Activated T-cell treated with anti-CD3 and anti-CD28 coated beads for 24 hours (primary cell): ENCODE measurements around the gene MNX1.

ENCODE experiments used
- DNase-seq: peaks from one replicate; pipeline ENCODE4 v3.0.0-alpha.2; 2020; ENCODE audit warnings: low read depth

The MNX1 gene

GRCh38 chr7:157014635-157015555 is 4.4 kb upstream of the MNX1 start:
- DNase-seq = no peak

GRCh38 chr7:157013602-157014549 is 3.4 kb upstream of the MNX1 start:
- DNase-seq = no peak

GRCh38 chr7:157013101-157013500 is 2.6 kb upstream of the MNX1 start:
- no peak for DNase-seq

GRCh38 chr7:157012113-157012547 is 1.7 kb upstream of the MNX1 start:
- DNase-seq = no peak

- no peak for DNase-seq
These were observed 1.1 kb upstream of the MNX1 start for GRCh38 chr7:157011333-157012112.

- no peak for DNase-seq
These were observed 480 bp downstream of the MNX1 start for GRCh38 chr7:157009778-157010587.

- DNase-seq = no peak
These were observed 1.2 kb downstream of the MNX1 start for GRCh38 chr7:157009170-157009777.

GRCh38 chr7:157008206-157009169 is 2.0 kb downstream of the MNX1 start:
- DNase-seq = no peak

GRCh38 chr7:157007470-157008066 is 2.9 kb downstream of the MNX1 start:
- DNase-seq = no peak

GRCh38 chr7:157006829-157007469 is 3.5 kb downstream of the MNX1 start:
- DNase-seq = no peak

GRCh38 chr7:157006205-157006747 is 4.2 kb downstream of the MNX1 start:
- no peak for DNase-seq

- DNase-seq = no peak
These were observed 4.8 kb downstream of the MNX1 start for GRCh38 chr7:157005456-157006204.

- no peak for DNase-seq
These were observed 5.7 kb downstream of the MNX1 start for GRCh38 chr7:157004521-157005455.

GRCh38 chr7:157003756-157004520 is 6.5 kb downstream of the MNX1 start:
- no peak for DNase-seq

GRCh38 chr7:157003445-157003755 is 7.1 kb downstream of the MNX1 start:
- no peak for DNase-seq
